HG03521 (cell line): ENCODE data around the gene SLCO2B1.

Experiments used
- ATAC-seq: cut with Tn5 transposase; IDR thresholded peaks from one replicate; pipeline ENCODE4 v1.9.1; 2021; ENCODE audit warnings: mild to moderate bottlenecking, moderate library complexity; ENCODE audit not compliant: unreplicated experiment

The SLCO2B1 gene

DNA sequence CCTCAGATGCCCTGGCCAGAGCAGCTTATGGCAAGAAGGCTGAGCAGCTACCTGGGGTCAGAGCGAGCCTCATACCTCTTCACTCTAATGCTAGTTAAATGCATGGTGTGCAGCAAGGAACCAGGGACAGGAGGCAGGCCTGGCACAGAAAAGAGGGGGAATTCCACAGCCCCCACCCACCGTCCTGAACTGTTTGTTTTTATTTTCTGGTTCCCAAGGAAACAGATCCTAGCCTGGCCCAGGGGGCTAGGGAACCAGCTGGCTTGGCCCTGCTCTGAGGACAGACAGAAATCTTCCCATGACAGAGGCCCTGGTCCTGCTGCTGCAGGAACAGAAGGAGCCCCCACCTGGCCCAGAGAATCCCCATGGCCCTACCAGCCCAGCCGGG, 40.4 kb downstream of the SLCO2B1 start:
- no peak for ATAC-seq

DNA sequence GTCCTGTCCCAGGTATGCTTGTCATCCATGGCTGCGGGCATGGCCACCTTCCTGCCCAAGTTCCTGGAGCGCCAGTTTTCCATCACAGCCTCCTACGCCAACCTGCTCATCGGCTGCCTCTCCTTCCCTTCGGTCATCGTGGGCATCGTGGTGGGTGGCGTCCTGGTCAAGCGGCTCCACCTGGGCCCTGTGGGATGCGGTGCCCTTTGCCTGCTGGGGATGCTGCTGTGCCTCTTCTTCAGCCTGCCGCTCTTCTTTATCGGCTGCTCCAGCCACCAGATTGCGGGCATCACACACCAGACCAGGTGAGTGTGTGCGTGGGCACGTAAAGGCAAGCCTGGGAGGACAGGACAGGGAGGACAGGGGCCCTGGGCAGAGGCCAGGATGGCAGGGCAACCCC, 42.4 kb downstream of the SLCO2B1 start:
- ATAC-seq, result no peak

DNA sequence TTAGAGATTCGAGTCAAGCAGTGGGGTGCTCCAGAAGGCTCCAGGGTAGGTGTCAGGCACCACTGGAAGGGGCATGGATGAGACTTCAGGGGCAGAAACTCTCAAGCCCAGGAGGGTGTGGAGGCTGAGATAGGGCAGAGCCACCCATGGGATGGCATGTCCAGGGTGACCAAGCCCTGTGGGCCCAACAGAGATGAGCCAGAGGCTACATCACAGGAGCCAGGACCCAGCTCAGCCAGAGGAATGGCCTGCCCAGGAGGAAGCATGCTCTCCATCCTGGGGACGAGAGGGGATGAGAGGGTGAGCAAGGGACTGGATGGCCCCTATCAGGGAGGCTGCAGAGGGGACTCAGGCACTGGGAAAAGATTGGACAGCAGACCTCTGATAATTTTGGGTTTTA, 42.8 kb downstream of the SLCO2B1 start:
- no peak for ATAC-seq

DNA sequence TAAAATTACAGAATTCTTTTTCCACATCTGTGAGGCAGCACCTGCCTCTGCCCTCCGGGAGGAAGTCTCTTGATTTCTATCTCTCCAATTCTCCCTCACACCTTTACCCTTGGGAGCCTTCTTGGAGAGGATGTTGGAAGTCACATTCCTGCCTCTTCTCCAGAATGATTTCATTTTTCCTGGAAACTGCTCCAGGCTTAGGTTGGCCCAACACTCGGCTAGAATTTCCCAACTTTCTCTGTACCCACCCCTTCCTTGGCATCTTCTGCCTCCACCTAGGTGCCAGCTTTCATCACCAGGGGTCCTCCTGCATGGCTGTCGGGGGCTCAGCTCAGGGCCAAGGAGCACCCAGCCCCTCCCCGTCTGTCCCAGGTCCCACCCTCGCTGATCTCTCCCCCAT, 43.2 kb downstream of the SLCO2B1 start:
- no peak for ATAC-seq

DNA sequence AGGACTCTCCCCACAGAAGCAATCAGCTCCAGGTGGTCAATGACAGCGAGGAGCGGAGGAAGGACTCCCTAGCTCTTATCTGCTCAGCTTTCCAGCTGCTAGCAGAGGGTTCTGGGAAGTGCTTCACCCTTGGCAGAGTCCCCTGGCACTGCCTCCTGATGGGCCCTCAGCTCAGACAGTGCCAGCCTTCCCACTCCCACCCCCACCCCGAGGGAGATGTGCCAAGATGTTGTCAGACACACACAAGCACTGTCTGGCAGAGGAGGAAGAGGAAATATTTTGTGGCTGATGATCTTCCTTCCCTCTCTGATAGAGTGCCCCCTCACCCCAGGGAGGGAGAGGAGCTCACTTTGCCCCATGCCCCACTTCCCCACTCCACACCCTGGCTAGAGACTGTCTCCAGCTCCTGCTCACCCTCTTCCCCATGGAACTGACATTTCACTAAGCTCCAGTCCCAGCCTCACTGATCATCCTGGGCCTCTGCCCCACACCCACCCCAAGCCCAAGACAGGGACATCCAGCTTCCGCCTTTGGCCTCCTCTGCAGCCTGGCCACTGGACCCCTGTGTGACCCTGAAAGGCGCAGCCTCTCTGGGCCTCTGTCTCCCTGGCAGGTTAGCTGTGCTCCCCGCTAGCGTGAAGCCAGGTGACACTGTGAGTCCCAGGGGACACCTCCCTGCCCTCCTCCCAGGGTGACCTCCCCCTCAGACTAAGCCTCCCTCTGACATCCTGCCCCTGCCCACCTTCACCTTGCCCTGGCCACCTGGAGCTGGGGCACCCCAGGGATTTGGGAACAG, 44.5 kb downstream of the SLCO2B1 start:
- no peak for ATAC-seq

DNA sequence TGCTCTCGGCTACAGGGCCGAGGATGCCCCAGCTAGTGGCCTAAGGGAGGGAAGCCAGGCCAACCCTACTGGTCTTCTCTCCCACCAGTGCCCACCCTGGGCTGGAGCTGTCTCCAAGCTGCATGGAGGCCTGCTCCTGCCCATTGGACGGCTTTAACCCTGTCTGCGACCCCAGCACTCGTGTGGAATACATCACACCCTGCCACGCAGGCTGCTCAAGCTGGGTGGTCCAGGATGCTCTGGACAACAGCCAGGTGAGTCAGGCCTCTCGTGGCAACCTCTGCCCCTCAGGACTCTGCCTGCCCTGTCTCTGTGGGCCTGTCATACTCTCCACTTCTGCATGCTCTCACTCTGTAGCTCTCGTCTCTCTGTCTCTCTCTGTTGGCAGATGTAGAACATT, 45.5 kb downstream of the SLCO2B1 start:
- ATAC-seq, result no peak

DNA sequence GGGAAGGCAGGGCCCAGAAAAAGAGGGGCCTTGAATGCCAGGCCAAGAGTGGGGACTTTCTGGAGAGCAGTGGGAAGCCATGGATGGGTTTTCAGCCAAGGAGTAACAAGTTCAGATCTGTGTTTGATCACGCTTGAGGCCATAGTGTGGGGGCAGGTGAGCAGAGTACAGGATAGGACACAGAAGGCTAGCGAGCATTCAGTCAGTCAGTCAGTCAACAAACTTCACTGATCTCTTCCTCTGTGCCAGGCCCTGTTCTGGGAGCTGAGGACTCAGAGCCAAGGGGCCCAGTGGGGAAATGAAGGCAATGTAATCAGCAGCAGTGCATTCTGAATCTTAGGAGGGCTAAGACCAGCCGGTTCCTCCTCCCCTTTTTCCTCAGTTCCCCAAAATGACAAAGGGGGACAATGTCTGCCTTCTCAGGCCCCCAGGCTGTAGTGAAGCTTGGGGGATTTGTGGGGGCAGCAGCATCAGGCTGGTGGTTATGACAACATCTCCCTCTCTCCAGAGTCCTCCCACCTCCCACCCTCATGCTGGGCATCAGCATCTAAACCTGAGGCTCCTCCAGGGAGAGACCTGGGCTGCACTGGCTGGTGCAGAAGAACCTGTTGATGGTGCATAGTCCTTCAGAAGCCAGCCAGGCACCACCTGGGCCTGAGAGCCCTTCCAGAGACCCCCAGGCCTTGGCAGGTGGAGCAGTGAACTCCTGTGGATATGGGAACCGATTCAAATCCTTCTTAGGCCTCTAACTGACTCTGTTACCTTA, 46.8 kb downstream of the SLCO2B1 start:
- no peak for ATAC-seq

DNA sequence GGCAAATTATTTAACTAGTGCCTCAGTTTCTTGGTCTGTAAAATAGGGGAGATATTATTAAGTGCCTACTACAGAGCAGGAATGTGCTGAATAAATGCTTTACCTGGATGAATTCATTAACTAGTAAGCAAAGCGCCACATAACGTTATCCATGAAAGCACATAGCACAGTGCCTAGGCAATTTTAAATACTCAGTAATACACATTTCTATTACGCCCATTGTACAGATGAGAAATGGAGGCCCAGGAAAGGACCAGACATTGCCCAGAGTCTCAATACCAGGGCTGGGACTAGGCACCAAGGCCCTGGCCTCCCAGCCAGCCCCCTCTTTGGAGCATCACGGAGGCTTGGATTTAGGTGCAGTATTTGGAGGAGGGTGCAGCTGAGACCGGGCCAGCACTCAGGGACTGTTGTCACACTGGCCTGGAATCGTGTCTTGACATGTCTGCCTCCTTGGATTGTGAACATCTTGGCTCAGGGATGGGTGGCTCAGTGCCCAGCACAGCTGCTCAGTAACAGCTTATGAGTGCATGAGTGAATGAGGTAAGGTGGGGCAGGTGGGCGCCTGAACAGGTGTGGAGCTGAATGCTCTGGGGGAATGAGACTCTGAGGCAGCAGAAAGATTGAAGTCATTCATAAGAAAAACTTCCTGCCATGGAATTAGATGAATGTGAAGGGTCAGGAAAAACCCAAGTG, 47.5 kb downstream of the SLCO2B1 start:
- ATAC-seq, result no peak

DNA sequence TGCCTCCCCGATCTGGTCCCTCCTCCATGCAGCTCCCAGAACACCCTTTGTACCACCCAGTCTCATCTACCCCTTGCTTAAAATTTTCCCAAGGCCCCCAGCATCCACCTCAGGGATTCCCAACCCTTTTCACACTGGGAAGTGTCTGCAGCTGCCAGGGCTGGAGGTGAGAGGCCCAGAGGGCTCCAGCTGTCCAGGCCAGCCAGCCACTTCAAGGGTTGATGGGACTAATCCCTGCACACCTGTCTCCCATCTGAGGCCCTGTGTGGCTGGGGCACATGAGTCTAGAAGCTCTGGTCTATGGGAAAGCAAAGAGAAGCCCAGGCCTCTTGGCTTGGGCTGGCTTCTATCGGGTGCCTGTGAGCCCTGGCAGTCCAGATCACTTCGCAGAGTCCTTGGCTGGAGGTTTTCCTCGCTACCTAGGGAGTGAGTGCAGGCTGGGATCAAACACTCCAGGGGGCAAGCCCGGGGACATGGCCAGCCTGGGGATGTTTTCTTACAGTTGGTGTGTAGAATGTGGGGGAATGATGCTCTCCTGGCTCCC, 48.6 kb downstream of the SLCO2B1 start:
- ATAC-seq, result no peak

DNA sequence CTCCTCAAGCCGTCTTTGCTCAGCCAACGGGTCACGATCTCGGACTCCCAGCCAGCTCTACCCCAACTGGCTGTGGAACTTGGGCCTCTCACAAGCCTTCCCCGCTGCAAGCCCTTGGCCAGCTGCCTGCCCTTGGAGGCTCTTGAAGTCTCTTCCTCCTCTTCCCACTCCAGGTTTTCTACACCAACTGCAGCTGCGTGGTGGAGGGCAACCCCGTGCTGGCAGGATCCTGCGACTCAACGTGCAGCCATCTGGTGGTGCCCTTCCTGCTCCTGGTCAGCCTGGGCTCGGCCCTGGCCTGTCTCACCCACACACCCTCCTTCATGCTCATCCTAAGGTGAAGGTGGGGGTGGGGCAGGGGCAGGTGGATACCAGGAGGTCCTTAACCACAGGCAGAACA, 49.1 kb downstream of the SLCO2B1 start:
- ATAC-seq, result no peak

DNA sequence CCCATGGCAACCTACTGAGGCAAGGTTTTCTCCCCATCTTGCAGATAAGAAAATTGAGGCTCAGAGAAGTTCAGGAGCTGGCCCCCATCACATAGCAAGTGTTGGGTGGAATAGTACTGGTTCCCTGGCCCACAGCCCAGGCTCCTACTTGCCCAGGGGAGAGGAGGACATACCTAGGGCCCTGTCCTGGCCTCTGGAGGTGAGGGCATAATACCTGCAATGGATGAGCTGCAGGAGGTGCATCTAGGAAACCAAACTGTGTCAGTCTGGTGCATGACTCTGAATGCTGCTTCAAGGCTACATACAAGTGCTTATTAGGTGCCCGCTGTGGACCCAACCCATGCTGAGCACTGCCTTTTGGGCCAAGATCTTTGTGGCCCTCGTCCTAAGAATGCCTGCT, 49.6 kb downstream of the SLCO2B1 start:
- ATAC-seq, result no peak

DNA sequence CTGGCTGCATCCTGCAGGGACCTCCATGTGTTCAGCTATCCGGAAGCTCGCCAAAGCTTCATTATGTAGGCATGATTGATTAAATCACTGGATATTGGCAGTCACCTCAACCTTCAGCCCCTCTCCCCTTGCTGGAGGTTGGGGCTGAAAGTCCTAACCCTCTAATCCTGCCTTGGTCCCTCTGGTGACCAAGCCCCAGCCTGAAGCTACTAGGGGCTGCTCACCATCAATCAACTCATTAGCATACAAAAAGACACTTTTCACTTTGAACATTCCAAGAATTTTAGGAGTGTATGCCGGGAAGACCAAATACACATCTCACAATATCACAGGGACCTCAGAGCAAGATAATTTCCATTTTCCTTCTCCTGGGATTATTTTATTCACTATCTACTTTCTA, 50.9 kb downstream of the SLCO2B1 start:
- no peak for ATAC-seq

DNA sequence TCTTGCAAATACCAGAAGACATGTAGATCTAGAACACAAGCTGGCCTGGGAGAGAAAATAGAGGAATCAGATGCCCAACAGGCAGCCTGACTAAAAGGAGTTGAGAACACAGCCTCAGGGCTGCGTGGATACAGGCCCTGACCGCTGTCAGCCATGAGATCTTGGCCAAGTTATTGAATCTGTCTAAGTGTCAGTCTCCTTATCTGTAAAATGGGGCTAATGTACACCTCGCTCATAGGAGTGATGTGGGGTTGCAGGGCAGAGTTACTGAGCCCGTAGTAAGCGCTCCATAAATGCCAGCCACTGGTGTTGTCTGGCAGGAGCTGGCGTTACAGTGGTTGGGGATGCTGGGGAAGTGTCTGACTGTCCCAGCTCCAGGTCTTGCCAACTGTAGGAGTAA, 51.3 kb downstream of the SLCO2B1 start:
- no peak for ATAC-seq

DNA sequence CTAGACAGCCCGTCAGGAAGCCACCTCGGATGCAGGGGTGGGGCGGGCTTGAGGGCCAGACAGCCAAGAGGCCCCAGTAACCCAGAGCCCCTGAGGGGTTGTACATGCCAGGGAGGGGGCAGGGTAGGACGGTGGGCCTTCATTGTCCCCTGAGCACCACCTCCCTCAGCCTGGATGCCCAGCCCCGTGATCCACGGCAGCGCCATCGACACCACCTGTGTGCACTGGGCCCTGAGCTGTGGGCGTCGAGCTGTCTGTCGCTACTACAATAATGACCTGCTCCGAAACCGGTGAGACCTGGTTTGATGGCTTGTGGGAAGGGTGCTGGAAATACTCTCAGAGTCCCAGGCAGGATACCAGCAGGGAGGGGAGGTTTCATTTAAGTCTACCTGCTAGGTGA, 52.2 kb downstream of the SLCO2B1 start:
- no peak for ATAC-seq

DNA sequence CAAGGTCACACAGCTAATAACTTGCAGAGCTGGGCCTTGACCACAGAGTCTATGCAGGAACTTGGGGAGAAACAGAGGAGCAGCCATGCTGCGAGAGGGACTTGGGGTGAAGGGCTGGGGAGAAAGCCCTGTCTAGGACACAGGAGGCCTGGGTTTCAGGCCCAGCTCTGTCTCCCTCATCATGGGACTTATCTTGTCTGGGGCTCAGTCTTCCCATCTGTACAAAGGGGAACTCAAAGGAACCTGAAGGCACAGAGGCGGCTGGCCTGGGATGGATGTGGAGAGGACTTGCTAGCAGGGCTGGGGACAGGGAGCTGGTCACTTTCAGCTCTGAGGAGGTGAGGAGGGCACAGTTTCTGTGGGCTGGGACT, 52.7 kb downstream of the SLCO2B1 start:
- ATAC-seq, result no peak

DNA sequence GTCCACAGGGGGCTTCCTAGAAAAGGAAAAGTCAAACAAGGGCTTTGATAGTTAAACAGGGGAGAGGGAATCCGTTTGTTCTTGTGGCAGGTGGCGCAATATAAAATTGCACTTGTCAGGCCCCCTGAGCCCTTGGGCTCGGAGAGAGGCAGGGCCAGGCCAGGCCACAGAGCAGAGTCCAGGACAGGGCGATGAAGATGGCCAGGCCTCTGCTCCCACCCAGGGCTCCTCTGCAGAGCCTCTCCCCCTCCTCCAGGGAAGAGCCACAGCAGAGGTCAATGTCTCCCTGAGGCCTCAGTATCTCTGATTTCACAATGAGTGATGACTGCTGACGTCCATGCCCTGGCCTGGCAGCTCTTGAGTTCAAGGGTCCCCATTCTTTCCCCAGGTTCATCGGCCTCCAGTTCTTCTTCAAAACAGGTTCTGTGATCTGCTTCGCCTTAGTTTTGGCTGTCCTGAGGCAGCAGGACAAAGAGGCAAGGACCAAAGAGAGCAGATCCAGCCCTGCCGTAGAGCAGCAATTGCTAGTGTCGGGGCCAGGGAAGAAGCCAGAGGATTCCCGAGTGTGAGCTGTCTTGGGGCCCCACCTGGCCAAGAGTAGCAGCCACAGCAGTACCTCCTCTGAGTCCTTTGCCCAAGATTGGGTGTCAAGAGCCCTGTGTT, 53.2 kb downstream of the SLCO2B1 start:
- no peak for ATAC-seq

DNA sequence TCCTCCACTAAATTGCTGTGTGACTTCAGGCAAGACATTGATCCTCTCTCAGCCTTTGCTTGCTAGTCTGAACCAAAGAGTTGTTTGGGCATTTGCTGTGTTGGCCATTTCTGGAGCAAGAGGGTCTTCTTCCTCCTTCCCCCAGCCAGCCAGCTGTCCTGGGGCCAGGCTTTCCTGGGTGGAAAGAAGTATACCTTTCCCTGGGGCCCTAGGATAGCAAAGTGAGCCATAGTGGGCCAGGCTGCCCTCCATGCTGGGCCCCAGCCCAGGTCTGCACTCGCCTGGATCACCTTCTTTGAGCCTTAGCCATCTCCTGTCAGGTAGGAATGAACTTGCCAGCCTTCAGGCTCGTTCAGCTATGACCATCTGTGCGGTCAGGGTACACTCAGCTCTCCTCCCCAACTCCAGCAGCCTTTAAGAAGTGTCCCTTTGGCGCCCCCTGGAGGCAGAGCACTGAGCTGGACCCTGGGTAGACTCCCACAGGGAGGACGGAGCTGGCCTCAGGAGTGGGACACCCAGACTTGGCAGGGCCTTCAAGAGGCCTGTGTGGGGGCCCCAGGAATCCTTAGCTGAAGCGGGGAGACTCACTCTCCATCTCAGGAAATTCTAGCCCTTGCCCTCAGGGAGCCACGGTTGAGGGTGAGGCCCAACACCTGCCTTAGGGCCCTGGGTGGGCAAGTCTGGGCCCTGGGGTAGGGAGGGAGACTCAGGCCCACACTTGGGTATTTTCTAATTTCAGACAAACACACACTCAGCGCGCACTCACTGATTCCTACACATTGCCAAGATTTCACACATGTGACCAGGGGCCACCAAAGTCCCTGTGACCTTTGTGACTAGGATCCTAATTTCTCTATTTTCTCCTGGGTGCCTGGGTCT, 54.0 kb downstream of the SLCO2B1 start:
- ATAC-seq, result peak; percentile 66

DNA sequence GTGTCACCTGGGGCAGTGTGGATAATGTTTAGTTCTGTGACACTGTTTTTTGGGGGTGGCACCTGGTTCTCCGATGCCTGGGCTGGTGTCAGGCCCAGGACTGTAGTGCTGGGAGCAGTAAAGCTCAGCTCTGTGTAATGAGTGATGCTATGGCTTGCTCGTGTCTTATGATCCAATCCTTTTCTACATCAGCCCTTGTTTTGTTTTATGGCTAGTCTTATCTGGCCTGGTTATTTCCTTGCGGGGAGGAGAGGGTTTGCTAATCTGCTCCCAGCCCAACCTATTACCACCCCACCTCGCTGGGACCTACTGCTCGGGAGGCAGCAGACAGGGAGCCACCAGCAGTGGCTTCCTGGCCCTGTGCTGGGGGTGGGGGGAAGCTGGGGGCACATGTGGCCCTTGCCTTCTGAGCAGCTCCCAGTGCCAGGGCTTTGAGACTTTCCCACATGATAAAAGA, 54.7 kb downstream of the SLCO2B1 start:
- ATAC-seq, result no peak

DNA sequence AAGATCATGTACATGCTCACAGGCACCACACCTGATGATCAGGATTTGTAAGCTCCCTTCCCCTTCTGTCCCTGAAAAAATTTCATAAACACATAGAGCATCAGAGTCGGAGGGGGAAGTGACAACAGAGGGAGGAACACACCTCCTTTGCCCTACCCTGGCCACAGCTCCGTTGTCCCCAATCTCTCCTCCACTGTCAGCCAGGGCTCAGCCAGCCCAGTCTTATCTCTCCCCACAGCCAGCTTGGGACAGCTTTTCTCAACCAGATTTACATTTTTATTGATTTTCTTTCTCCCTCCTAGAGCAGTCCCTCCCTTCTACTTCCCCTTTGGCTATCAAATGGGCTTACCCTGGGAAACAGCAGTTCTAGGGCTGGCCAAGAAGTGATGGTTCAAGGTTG, 57.5 kb downstream of the SLCO2B1 start:
- ATAC-seq, result no peak

DNA sequence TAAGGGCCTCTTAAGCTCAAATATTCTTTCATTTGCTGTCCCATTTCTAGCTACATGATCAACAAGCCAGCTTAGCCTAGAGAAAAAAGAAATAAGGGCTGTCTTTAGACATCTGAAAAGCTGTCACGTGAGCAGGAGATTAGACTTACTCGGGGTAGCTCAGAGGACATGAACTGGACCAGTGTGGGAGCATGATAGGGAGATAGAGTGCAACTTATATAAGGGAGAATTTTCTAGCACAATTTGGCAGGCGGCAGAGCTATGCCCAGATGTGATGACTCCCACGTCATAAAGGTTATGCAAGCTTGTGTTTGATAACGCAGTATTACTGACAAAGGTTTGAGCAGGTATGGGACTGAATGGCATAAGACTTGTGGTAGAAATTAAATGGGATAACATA, 61.5 kb downstream of the SLCO2B1 start:
- ATAC-seq, result no peak
